ENCODE data around the gene EFNA5.
"Not testable (repeated sequence)": the region's sequence is repeated elsewhere in the genome, so short reads cannot be mapped to it uniquely, and the experiment has no call there.

The EFNA5 gene

DNA sequence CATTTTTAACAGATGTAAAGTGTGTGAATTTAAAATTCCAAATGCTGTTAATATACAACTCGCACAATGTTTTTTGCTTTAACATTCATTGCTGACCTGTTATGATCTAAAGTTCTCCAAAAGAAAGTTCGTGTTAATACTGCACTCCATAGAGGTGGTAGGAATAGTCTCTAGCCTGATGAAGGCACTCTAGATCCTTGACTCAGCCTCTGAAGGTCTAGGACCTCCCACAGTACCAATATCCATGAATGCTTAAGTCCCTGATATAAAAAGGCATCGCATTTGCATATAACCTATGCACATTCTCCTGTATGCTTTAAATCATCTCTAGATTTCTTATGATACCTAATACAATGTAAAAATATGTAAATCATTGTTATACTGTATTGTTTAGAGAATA, 213.6 kb downstream of the EFNA5 start:
- no peak for DNase-seq (ENCODE audit: low spot score)

- no peak for DNase-seq (ENCODE audit: low spot score)
These were observed 214.4 kb downstream of the EFNA5 start for GRCh38 chr5:107456281-107456715.

- no peak for DNase-seq (ENCODE audit: low spot score)
These were observed 215.6 kb downstream of the EFNA5 start for GRCh38 chr5:107455111-107455544.

DNA sequence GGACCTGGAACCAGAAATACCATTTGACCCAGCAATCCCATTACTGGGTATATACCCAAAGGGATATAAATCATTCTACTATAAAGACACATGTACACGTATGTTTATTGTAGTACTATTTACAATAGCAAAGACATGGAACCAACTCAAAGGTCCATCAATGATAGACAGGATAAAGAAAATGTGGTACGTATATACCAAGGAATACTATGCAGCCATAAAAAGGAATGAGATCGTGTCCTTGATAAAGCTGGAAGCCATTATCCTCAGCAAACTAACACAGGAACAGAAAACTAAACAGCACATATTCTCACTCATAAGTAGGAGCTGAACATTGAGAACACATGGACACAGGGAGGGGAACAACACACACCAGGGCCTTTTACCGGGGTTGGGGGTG, 218.9 kb downstream of the EFNA5 start:
- not testable (repeated sequence) for DNase-seq (ENCODE audit: low spot score)

- no peak for DNase-seq (ENCODE audit: low spot score)
These were observed 219.7 kb downstream of the EFNA5 start for GRCh38 chr5:107451028-107451427.

DNA sequence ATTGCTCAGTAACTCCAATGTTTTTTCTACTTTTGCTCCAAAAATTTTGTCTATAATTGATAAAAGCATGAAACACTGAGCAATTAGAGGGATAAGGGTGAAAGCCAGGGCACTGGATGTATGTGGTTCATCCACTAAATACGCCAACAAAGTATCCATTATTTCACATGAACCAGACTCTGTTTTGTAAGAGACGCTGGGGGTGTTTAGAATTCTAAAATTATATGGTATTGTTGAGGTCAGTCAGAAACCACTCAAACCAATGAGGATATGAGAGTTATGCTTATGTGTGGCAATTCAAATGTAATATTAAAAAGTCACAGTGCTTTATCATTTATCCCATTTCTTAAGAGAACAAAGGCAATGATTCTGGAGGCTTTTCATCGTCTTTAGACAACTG, 220.2 kb downstream of the EFNA5 start:
- DNase-seq (ENCODE audit: low spot score), result no peak

DNA sequence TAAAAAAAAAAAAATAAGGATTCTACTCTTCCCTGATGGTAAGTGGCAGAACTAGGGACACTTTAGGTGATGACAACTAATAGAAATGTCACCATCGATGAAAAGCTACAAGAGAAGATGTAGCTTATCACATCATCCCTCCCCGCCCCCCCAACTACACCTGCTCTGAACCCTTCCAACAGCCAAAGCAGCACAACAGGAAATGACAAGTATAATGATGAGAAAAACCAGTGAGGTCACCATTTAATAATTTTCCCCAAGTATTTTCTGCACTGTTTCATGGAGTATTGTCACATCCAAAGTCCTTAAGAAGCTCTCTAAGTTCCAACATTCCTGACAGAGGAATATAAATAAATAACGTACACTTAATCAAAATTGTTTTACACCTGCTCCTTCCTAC, 221.4 kb downstream of the EFNA5 start:
- no peak for DNase-seq (ENCODE audit: low spot score)

GRCh38 chr5:107447587-107447986, 223.2 kb downstream of the EFNA5 start:
- DNase-seq (ENCODE audit: low spot score), result no peak

- no peak for DNase-seq (ENCODE audit: low spot score)
These were observed 223.8 kb downstream of the EFNA5 start for GRCh38 chr5:107446972-107447371.

- DNase-seq (ENCODE audit: low spot score), result no peak
These were observed 226.4 kb downstream of the EFNA5 start for GRCh38 chr5:107444300-107444699.

DNA sequence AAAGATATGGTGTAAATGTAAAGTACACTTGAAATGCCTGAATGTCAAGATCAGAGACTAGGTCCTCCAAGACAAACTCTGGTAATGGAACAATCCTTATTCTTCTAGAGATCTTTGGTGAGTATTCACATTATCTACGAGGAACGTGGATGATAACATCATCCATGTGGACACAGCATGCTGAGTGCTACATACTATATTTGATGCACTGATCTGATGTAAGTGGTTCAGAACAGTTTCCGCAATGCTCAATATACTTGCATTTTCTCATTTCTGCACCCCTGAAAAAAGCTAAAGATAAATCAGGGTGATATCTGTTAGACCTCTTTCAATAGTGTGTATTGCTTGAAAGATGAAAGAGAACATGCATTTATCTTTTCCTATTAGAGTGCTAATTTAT, 226.8 kb downstream of the EFNA5 start:
- DNase-seq (ENCODE audit: low spot score), result no peak

DNA sequence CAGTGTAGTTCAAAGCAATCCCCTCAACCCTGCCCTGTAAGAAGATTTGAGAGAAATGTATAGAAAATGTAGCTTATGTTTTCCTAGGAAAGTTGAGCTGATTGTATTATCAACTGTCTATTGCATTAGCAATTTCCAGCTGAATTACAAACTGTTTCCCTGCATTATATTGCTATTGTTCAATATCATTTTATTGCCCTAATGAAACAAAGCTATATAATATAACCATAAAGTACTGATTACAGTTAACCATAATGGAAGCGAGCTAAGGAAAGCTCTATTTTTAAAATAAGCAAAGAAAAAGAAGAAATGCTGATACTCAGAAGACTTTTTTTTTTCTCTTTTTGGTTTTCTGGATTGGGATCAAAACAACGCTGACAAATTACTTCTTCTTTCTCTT, 228.3 kb downstream of the EFNA5 start:
- no peak for DNase-seq (ENCODE audit: low spot score)

DNA sequence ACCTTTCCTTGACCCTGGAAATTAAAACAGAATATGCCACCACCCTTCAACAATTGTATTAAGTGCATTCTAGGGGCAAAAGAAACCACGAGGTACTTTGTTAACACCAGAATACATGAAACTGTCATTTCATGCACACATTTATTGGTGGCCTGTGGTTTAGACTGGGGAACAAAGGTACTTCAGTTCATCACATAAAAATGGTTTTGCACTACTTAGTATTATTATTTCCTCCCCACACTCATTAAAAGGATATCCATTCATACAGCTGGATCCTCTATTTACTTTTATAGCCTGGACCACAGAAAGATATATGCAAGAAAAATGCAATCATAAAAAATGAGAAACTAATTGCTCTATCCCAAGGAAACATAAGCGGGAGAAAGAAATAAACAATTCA, 230.9 kb downstream of the EFNA5 start:
- DNase-seq (ENCODE audit: low spot score), result no peak

DNA sequence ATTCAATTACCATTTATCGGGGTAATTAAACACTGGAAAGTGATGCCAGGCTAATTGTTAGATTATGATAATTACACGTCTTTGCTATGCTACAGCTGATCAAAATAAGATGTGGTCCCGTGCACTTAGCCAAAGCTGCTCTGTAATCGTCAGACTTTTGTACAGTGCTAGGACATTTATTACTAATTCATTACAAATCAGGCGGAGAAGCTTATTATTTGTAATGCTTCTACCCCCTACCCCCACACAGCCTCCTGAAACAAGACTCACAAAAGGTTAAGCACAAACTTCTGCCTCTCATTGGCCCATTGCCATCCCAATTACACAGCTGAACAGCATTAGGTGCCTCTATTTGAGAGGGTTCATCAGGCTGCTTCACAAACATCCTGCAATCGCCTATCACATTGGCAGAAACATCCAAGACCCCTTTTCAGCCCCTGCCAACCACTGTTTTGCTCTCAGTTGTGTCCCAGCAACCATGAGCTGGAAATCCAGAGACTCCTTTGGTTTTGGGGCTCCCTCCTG, 232.7 kb downstream of the EFNA5 start:
- DNase-seq (ENCODE audit: low spot score), result no peak

GRCh38 chr5:107437154-107437553, 233.6 kb downstream of the EFNA5 start:
- DNase-seq (ENCODE audit: low spot score), result no peak

- no peak for DNase-seq (ENCODE audit: low spot score)
These were observed 234.5 kb downstream of the EFNA5 start for GRCh38 chr5:107436201-107436600.

- DNase-seq (ENCODE audit: low spot score), result no peak
These were observed 235.7 kb downstream of the EFNA5 start for GRCh38 chr5:107435061-107435460.

DNA sequence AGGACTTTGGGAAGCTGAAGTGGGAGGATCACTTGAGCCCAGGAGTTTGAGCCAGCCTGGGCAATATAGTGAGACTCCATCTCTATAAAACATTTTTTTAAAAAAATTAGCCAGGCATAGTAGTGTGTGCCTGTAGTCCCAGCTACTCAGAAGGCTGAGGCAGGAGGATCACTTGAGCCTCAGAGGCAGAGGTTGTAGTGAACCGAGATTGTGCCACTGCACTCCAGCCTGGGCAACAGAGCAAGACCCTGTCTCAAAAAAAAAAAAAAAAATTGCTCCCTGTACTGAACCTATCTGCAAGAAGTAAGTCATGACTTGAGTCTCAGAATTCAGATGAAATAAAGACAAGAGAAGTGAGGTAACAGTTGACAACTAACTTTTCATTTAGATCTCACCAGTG, 237.1 kb downstream of the EFNA5 start:
- DNase-seq (ENCODE audit: low spot score), result not testable (repeated sequence)

DNA sequence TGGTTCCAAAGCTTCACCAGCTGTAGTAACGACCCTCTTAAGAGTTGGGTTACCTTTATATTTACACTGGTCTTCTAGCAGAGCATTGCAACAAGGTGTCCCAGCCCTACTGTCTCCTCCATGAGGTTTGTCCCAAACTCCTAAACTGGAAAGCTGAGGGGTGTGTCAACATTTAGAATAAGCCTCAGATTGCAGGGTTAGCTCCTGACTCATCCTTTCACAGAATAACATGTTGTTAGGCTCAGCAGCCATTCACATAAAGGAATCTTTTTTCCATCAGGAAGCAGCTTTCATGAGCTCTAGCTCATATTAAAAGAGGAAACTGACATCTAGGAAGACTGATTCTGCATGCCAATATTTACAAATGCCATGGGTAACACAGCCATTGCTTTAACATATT, 238.7 kb downstream of the EFNA5 start:
- DNase-seq (ENCODE audit: low spot score), result no peak

- DNase-seq (ENCODE audit: low spot score), result no peak
These were observed 239.2 kb downstream of the EFNA5 start for GRCh38 chr5:107431536-107431935.

- DNase-seq (ENCODE audit: low spot score), result no peak
These were observed 240.6 kb downstream of the EFNA5 start for GRCh38 chr5:107430071-107430625.

DNA sequence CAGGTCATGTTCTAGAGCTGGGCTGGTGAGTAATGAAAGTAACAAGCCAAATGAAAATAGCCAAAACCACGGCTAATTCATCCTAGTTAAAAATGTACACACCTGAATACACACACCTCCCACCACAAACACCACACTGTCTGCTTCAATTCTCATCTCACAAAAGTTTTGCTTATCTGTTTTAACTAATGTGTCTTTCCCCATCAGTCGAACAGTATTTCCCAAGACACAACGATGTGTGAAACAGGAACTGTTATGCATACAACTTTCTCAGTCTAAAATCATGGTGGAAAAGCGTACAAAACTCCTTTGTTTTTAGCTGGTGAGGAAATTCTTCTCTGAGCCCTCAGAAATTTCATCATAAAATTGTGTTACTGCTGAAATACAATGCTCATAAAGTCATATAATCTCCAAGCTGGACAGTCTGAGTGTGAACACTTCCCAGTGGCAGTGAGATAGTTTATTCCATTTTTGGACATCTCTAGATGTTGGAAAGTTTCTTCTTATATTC, 242.4 kb downstream of the EFNA5 start:
- DNase-seq (ENCODE audit: low spot score), result no peak

- no peak for DNase-seq (ENCODE audit: low spot score)
These were observed 243.9 kb downstream of the EFNA5 start for GRCh38 chr5:107426872-107427271.

- DNase-seq (ENCODE audit: low spot score), result no peak
These were observed 244.5 kb downstream of the EFNA5 start for GRCh38 chr5:107426209-107426608.
